ENCODE data around the gene PDGFA. TPM values are rescaled to one million over a fixed set of nuclear protein-coding genes. Genes with fewer than 3 reads are reported as not detected.
A peak's percentile ranks its signal among the peaks of the same experiment; 100 is the strongest.

PDGFA gene
- total RNA-seq (under 1 TPM in 1 of 2 experiments, not detected in 1; 0.20 TPM), polyA plus RNA-seq (not detected)

- intact Hi-C loops (cut with micrococcal nuclease) = loop anchor here (5.0 kb wide), 1 partner anchor 187 kb away; no protein-coding TSS in a partner anchor
- H3K4me3 Mint-ChIP-seq = peak within 1 kb of the TSS; percentile 57 to 87 (median 74)
- H3K36me3 Mint-ChIP-seq = no peaks in the 10 kb centered on the region
- Histone ChIP-seq H3K27me3 (ENCODE audit: insufficient read depth, low read length) (peaks cover 8% of the 10 kb centered on the region), H3K27ac (ENCODE audit: low read depth, low read length) (no peak within 1 kb of the TSS), H3K4me1 (ENCODE audit: insufficient read depth, low read length) (peaks cover 25% of the 10 kb centered on the region), H3K36me3 (ENCODE audit: insufficient read depth, low read length) (no peaks in the 10 kb centered on the region), H3K9me3 (ENCODE audit: control insufficient read depth in 1 of 2, low read length in 2 of 2) (no peaks in the 10 kb centered on the region), H3K4me3 (ENCODE audit: low read length in 2 of 2) (no peak within 1 kb of the TSS)
- H3K27me3 Mint-ChIP-seq = peaks cover 19 to 27% of the 10 kb centered on the region in 2 donors
- no peaks in the 10 kb centered on the region for H3K9me3 Mint-ChIP-seq
- no peak within 1 kb of the TSS for H3K27ac Mint-ChIP-seq
- H3K4me1 Mint-ChIP-seq = peaks cover 8 to 22% (median 11%) of the 10 kb centered on the region in 4 donors
- peak in 1 of 5 donors; percentile 4 for DNase-seq
- CTCF ChIA-PET (ENCODE audit: partially characterized antibody) = no interaction called here
- POLR2A ChIA-PET (ENCODE audit: partially characterized antibody) = interaction anchor here (1.6 kb wide), 1 partner anchor 157 kb away, joined by 5 read pairs; no protein-coding TSS in a partner anchor
These were observed at the start of gene PDGFA for GRCh38 chr7:519484-520390. PDGFA (minus strand) TSS chr7:519846; CDS start chr7:519001, 845 bp downstream.

- H3K36me3 ChIP-seq (ENCODE audit: insufficient read depth, low read length) = no peaks in the 10 kb centered on the region
- no peak overlapping the region for H3K4me3 Mint-ChIP-seq
- CTCF ChIA-PET (ENCODE audit: partially characterized antibody) = no interaction called here
- no peaks in the 10 kb centered on the region for H3K9me3 Mint-ChIP-seq
- POLR2A ChIA-PET (ENCODE audit: partially characterized antibody) = no interaction called here
- no peaks in the 10 kb centered on the region for H3K27me3 Mint-ChIP-seq
- H3K27me3 ChIP-seq (ENCODE audit: insufficient read depth, low read length) = no peaks in the 10 kb centered on the region
- DNase-seq = no peak
- H3K4me1 Mint-ChIP-seq = no peaks in the 10 kb centered on the region
- peaks cover 0 to 3% of the 10 kb centered on the region in 2 donors for H3K36me3 Mint-ChIP-seq
- intact Hi-C loops (cut with micrococcal nuclease) = no loop called here
- H3K9me3 ChIP-seq (ENCODE audit: control insufficient read depth in 1 of 2, low read length in 2 of 2) = no peaks in the 10 kb centered on the region
- no peaks in the 10 kb centered on the region for H3K4me1 ChIP-seq (ENCODE audit: insufficient read depth, low read length)
- no peak overlapping the region for H3K27ac ChIP-seq (ENCODE audit: low read depth, low read length)
- H3K27ac Mint-ChIP-seq = no peak overlapping the region
- H3K4me3 ChIP-seq (ENCODE audit: low read length in 2 of 2) = no peak overlapping the region
These were observed 48.6 kb upstream of the PDGFA start for GRCh38 chr7:568031-568951.

- CTCF ChIA-PET (ENCODE audit: partially characterized antibody) = no interaction called here
- POLR2A ChIA-PET (ENCODE audit: partially characterized antibody) = no interaction called here
- H3K9me3 ChIP-seq (ENCODE audit: control insufficient read depth in 1 of 2, low read length in 2 of 2) = no peaks in the 10 kb centered on the region
- H3K4me1 ChIP-seq (ENCODE audit: insufficient read depth, low read length) = no peaks in the 10 kb centered on the region
- Mint-ChIP-seq H3K27me3 (no peaks in the 10 kb centered on the region), H3K36me3 (peaks cover 0 to 3% of the 10 kb centered on the region in 2 donors), H3K9me3 (no peaks in the 10 kb centered on the region), H3K4me3 (no peak overlapping the region), H3K4me1 (peaks cover 0 to 4% (median 2%) of the 10 kb centered on the region in 4 donors), H3K27ac (no peak overlapping the region)
- H3K27ac ChIP-seq (ENCODE audit: low read depth, low read length) = no peak overlapping the region
- no peaks in the 10 kb centered on the region for H3K27me3 ChIP-seq (ENCODE audit: insufficient read depth, low read length)
- DNase-seq = no peak
- intact Hi-C loops (cut with micrococcal nuclease) = no loop called here
- no peak overlapping the region for H3K4me3 ChIP-seq (ENCODE audit: low read length in 2 of 2)
- H3K36me3 ChIP-seq (ENCODE audit: insufficient read depth, low read length) = no peaks in the 10 kb centered on the region
These were observed 47.7 kb upstream of the PDGFA start for GRCh38 chr7:567305-567883.

GRCh38 chr7:566100-566499, 46.5 kb upstream of the PDGFA start:
- ChIA-PET CTCF (ENCODE audit: partially characterized antibody) (no interaction called here), POLR2A (ENCODE audit: partially characterized antibody) (no interaction called here)
- Histone ChIP-seq H3K27me3 (ENCODE audit: insufficient read depth, low read length) (no peaks in the 10 kb centered on the region), H3K36me3 (ENCODE audit: insufficient read depth, low read length) (no peaks in the 10 kb centered on the region), H3K4me3 (ENCODE audit: low read length in 2 of 2) (no peak overlapping the region), H3K9me3 (ENCODE audit: control insufficient read depth in 1 of 2, low read length in 2 of 2) (no peaks in the 10 kb centered on the region), H3K4me1 (ENCODE audit: insufficient read depth, low read length) (no peaks in the 10 kb centered on the region), H3K27ac (ENCODE audit: low read depth, low read length) (no peak overlapping the region)
- no peak overlapping the region for H3K27ac Mint-ChIP-seq
- H3K27me3 Mint-ChIP-seq = no peaks in the 10 kb centered on the region
- H3K4me3 Mint-ChIP-seq = no peak overlapping the region
- peaks cover 0 to 6% (median 2%) of the 10 kb centered on the region in 4 donors for H3K4me1 Mint-ChIP-seq
- intact Hi-C loops (cut with micrococcal nuclease) = no loop called here
- no peak for DNase-seq
- no peaks in the 10 kb centered on the region for H3K9me3 Mint-ChIP-seq
- H3K36me3 Mint-ChIP-seq = peaks cover 0 to 3% of the 10 kb centered on the region in 2 donors

- Mint-ChIP-seq H3K27me3 (no peaks in the 10 kb centered on the region), H3K9me3 (no peaks in the 10 kb centered on the region), H3K4me3 (no peak overlapping the region), H3K27ac (no peak overlapping the region), H3K36me3 (peaks cover 0 to 3% of the 10 kb centered on the region in 2 donors), H3K4me1 (peaks cover 0 to 6% (median 3%) of the 10 kb centered on the region in 4 donors)
- Histone ChIP-seq H3K36me3 (ENCODE audit: insufficient read depth, low read length) (no peaks in the 10 kb centered on the region), H3K4me3 (ENCODE audit: low read length in 2 of 2) (no peak overlapping the region), H3K27me3 (ENCODE audit: insufficient read depth, low read length) (no peaks in the 10 kb centered on the region), H3K9me3 (ENCODE audit: control insufficient read depth in 1 of 2, low read length in 2 of 2) (no peaks in the 10 kb centered on the region), H3K4me1 (ENCODE audit: insufficient read depth, low read length) (no peaks in the 10 kb centered on the region), H3K27ac (ENCODE audit: low read depth, low read length) (no peak overlapping the region)
- DNase-seq = no peak
- ChIA-PET CTCF (ENCODE audit: partially characterized antibody) (no interaction called here), POLR2A (ENCODE audit: partially characterized antibody) (no interaction called here)
- intact Hi-C loops (cut with micrococcal nuclease) = no loop called here
These were observed 44.7 kb upstream of the PDGFA start for GRCh38 chr7:564176-564865.

- Histone ChIP-seq H3K9me3 (ENCODE audit: control insufficient read depth in 1 of 2, low read length in 2 of 2) (no peaks in the 10 kb centered on the region), H3K27ac (ENCODE audit: low read depth, low read length) (no peak overlapping the region), H3K4me1 (ENCODE audit: insufficient read depth, low read length) (no peaks in the 10 kb centered on the region), H3K27me3 (ENCODE audit: insufficient read depth, low read length) (no peaks in the 10 kb centered on the region), H3K36me3 (ENCODE audit: insufficient read depth, low read length) (no peaks in the 10 kb centered on the region), H3K4me3 (ENCODE audit: low read length in 2 of 2) (no peak overlapping the region)
- POLR2A ChIA-PET (ENCODE audit: partially characterized antibody) = no interaction called here
- Mint-ChIP-seq H3K4me3 (no peak overlapping the region), H3K9me3 (no peaks in the 10 kb centered on the region), H3K27ac (no peak overlapping the region), H3K27me3 (no peaks in the 10 kb centered on the region), H3K36me3 (peaks cover 0 to 3% of the 10 kb centered on the region in 2 donors), H3K4me1 (peaks cover 0 to 6% (median 3%) of the 10 kb centered on the region in 4 donors)
- intact Hi-C loops (cut with micrococcal nuclease) = no loop called here
- DNase-seq = no peak
- CTCF ChIA-PET (ENCODE audit: partially characterized antibody) = interaction anchor here (1.3 kb wide), 1 partner anchor 22 kb away, joined by 3 read pairs; no protein-coding TSS in a partner anchor
These were observed 44.1 kb upstream of the PDGFA start for GRCh38 chr7:563629-564170.
